Glomerular visceral epithelial cell (primary cell): ENCODE measurements around the gene DPP8.
A peak's percentile ranks its signal among the peaks of the same experiment; 100 is the strongest.
"Not testable (repeated sequence)": the region's sequence is repeated elsewhere in the genome, so short reads cannot be mapped to it uniquely, and the experiment has no call there.

ENCODE experiments used
- DNase-seq: peaks from one replicate; pipeline ENCODE4 v3.0.0-alpha.2; 2016; ENCODE audit errors: extremely low spot score

The DPP8 gene

DNA sequence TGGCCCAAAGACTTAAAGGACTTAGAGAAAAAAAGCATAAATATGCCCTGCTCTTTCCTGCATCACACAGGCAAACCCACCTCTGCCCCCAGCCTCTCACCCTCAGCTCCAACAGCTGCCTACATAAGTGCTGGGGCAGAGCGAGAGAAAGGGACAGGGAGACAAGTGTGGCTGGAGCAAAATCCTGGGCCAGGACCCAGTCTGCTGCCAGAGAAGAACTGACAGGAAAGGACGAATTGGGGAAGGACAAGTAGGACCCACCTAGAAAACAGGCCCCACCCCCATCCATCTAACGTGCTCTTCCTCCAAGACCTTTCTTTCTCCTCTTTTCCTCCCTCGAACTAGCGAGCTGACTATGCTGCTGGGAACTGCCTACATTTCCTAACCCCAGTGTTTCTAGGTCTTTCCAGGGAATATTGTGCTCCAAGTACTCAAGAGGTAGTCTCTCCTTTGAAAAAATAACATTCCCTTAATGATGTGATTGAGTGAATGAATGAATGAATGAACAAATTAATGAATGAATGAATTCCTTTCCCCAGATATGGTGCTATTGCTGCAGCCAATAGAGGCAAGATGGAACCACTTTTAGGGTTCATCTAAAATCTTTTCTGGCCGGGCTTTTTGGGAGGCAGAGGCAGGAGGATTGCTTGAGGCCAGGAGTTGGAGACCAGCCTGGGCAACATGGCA, 113.2 kb downstream of the DPP8 start:
- no peak for DNase-seq

DNA sequence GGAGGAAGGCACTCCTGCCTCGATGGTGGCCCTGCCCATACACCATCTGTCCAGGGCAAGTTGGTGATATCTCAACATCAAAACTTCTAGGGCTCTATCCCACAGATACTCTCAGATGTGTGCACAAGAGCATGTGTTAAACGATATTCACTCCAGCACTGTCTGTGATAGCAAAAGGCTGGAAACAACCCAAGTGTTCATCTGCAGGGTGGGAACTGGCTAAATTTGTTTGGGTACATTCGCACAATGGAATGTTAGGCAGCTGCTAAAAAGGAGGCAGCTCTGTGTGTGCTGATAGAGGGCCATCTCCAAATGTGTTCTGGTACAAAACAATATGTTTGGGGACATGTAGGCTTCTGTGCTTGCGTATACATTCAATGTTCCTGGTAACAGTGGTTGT, 114.5 kb downstream of the DPP8 start:
- no peak for DNase-seq

DNA sequence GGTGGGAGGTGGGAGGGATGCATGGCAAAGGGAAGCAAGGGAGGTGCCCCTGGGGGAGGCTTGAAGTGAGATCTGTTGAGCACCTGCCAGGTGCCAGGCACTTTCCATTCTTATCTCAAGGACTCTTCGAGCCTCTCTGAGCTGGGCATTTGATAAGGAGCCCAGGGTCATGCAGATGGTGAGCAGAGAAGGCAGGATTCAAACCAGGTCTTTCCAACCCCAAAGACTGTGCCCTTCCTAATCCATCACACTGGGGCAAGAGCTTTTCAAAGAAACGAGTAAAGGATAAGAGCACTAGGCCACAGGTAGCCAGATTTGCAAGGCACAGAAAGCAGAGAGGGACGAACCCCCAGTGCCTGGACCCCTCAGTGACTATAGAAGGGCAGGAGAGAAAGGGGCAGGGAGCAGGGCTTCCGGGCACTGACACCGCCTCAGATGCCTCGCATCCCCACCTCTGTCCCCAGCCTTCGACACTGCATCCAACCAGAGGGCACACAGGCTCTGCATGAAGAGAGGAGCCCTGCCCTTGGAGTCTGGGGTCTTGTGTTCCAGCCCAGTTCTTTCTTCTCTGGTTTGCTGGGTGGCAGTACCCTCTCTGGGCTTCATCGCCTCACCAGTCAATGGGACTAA, 115.8 kb downstream of the DPP8 start:
- no peak for DNase-seq

DNA sequence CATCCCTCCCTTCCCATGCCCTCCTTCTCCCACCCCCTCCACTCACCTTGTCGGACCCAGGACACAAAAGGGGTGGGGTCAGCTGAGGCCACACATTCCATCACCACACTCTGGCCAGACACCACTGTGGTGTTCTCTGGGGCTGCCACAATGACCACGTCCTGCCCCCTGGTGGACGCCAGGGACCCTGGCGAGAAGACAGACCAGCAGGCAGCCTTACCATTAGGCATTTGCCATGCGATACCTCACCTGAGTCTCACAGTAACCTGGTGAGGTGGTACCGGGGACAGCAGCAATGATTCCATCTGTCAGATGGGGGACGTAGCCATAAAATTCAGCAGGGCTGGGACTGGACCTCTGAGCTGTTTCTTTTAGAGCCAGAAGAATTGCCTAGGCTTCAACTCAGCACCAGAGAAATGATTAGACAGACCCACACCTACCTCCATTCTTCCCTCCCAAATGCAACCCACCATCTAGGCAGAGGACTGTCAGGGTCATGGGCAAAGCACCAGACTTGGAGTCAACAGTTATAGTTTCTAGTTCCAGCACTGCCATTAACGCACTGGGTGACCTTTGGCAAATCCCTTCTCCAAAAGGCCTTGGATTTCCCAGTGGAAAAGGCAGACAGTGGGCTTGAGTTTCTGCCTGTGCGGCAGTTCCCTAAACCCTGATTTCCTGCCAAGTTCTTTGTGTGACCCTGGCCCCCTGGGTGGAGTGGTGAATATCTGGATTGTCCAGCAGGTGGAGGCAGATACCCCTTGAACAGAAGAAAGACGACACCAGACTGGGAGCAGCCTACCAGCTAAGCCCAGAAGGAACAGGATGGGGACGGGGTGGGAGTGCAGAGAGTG, 116.5 kb downstream of the DPP8 start:
- peak; percentile 75 for DNase-seq

DNA sequence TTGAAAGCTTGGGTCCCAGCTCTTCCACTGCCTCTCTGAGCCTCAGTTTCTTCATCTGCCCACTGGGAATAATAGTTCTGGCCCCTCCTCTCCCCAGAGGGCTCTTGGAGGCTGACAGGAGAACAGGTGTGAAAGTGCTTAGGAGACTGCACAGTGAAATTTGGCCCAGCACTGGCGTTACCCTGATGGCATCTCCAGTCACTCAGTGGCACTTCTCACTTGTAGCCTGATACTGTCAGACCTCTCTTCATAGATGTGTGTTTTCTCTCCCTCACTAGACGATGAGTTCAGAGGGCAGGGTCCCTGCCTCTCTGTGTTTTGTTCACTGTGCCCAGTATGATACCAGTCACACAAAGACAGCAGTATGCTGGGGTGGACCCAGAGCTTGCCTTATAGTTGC, 117.5 kb downstream of the DPP8 start:
- DNase-seq: no peak

DNA sequence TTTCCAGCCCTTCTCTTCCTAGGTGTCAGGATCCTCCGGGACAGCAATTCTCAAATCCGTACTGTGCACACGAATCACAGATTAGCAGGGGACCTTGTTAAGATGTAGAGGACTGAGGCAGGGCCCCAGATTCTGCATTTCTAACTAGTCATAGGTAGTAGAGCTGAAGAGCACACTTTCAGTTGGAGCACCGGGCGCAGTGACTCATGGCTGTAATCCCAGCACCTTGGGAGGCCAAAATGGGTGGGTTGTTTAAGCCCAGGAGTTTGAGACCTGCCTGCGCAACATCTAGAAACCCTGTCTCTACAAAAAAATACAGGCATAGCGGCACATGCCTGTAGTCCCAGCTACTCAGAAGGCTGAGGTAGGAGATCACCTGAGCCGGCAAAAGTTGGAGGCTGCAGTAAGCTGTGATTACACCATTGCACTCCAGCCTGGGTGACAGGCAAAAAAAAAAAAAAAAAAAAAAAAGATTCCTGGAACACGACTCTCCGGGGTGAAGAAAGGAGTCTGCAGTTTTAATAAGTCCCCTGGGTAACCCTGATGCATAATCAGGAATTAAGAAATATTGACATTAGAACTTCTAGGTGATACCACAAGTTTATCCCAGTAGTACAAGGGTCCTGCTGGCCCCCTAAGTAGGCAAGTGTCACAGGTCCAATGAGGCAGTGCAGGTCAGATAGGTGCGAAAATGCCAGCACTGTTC, 118.3 kb downstream of the DPP8 start:
- no peak for DNase-seq

DNA sequence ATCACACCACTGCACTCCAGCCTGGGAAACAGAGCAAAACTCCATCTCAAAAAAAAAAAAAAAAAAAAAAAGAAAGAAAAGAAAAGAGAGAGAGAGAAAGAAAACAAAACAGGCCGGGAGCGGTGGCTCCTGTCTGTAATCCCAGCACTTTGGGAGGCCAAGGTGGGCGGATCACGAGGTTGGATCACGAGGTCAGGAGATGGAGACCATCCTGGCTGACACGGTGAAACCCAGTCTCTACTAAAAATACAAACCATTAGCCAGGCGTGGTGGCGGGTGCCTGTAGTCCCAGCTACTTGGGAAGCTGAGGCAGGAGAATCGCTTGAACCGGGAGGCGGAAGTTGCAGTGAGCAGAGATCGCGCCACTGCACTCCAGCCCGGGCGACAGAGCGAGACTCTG, 119.0 kb downstream of the DPP8 start:
- DNase-seq: not testable (repeated sequence)

DNA sequence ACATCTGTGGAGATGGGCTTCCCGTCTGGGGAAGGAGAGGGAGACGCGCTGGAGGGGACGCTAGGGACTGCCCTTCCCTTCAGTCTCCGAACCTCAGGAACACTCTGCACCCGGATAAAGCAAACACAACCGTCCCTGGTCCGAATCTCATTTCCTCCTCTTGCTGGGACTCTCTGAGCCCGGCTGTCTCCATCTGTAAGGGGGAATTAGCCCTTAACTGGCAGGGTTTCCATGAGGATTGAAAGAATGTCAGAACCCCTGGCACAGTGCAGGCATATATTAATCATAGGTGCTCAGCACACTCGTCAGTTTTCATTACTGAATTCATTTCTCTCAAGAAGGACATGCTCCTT, 120.5 kb downstream of the DPP8 start:
- DNase-seq: no peak

DNA sequence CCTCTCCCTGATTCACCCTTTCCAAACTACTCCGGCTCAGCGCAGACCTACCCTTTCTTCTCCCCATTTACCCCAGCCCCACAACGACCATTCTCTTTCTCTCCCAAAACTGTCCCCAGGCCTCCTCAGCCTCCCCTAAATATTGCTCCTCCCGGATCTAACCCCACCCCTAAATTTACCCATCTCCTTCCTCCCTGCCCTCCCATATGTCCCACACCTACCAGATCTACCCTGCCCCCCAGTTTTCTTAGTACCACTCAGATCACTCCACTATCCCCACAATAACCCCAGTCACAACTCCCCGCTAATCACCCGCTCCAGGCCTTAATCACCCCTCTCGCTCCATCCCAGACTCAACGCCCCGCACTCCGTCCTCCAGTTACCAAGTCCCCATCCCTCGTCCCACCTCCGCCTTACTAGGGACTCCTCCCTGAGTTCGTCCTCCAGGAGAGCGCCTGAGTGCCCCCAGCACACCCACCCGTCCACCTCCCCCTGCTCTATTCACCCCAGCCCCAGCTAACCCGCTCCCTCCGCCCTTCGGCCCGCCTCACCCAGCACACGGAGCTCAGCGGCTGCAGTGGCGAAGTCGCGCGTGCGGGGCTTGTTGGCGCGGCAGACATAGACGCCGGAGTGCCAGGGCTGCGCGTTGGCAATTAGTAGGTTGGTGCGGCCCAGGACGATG, 121.1 kb downstream of the DPP8 start:
- DNase-seq: no peak

DNA sequence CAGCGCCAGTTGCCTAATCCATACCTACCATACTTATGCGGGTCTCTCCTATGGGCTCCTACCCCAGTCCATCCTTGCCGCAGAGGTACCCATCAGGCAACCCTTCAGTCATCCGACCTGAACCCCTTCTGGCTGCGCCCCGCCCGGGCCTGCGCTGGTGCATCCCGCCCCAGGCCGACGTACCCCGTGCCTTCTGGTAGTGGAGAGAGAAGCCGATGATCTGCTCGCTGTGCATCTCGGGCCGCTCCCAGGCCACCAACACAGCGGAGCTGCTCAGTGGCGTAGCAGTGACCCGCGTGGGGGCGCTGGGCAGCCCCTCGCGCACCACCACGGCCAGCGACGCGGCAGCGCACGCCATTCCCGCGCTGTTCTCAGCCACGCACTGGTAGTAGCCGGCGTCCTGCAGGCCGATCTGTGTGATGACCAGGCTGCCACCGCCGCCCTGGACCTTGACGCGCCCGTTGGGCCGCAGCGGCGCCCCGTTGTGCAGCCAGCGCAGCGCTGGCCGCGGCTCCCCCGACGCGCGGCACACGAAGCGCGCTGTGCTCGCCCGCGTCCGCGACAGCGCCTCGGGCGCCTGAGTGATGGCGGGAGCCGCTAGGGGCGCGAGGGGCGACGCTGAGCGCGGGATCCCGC, 121.8 kb downstream of the DPP8 start:
- DNase-seq: no peak

DNA sequence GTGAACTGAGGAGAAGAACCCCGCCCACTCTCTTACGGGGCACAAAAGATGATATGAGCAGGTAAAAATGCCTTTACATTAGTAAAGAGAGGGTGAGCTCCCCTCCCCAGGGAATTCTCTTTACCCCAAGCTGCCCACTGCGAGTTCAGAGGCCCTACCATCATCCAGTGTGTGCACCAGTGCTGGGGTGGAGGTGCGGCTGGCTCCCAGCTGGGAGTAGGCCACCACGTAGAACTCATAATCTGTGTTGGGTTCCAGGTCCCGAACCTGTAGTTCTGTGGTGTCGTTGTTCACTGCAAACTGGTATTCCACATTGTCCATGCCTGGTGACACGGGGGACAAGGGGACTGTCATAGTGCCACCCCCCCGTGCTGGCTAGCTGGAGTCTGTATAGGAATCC, 122.6 kb downstream of the DPP8 start:
- no peak for DNase-seq

DNA sequence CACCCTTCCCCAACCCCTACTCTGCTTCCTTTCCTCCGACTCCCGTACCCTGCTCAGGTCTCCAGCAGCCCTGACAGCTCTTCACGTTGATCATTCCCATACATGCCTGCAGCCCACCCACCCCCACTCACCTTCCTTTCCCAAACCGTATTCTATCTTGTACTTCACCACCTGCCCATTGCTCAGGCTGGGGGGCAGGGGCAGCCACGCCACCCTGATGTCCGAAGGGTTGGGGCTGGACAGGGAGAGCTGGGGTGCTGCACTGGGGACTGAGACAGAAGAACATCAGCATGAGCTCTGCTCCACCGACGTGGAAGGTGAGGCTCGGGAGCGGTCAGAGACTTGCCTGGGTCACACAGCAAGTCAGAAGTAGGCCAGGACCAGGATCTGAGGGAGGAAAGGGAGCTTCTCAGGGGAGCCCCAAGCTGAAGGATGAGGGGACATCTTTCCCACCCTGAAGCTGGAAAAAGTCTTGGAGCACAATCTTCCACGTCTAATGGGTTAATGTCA, 123.2 kb downstream of the DPP8 start:
- no peak for DNase-seq

DNA sequence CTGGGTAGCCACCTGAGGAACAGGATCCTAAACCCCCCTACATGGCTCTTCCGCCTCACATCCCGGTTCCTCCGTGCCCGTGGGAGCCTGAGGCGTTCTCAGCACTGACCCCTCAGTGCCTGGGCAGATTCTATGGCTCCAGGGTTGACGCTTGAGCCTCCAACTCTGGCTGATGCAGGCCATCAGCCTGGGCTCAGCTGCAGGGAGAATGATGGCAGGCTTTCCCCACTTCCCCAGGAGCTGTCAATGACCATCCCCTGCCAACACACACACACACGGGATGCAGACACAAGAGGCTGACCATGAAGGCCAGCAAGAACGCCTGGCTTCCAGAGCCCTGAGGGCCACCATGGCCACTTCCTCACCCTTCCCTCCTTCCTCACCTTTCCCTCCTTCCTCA, 123.9 kb downstream of the DPP8 start:
- no peak for DNase-seq

DNA sequence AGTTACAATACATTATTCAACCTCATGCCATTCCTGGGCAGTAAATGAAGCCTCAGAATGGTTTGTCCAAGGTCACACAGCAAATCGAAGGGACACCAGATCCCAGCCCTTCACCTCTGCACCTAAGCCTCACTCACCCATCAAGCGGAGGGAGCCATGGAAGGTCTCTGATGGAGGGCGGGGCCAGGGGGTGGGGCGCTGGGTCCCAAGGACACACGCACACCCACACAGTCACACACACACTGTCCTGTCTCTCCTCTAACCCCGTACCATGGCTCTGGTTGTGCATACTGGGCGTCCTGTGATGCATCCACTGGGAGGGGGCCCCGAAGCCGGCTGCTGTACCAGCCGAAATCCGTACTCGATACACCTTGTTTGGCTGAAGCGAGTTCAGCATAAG, 124.4 kb downstream of the DPP8 start:
- DNase-seq: no peak
